ENCODE measurements around the gene NPLOC4. TPM values are rescaled to one million over a fixed set of nuclear protein-coding genes. Genes with fewer than 3 reads are reported as not detected.
"Not testable (repeated sequence)": the region's sequence is repeated elsewhere in the genome, so short reads cannot be mapped to it uniquely, and the experiment has no call there.

Gene NPLOC4
- polyA plus RNA-seq, 4 donors = 45.0 to 70.0 (median 57.1) TPM

GRCh38 chr17:81640011-81640410 is 3.1 kb upstream of the NPLOC4 start:
- no peak for DNase-seq (ENCODE audit: low read depth in 4 of 4, low spot score in 3 of 4)

- DNase-seq (ENCODE audit: low read depth in 4 of 4, low spot score in 3 of 4) = no peak
Measured at GRCh38 chr17:81638683-81639082, 1.8 kb upstream of the NPLOC4 start.

DNA sequence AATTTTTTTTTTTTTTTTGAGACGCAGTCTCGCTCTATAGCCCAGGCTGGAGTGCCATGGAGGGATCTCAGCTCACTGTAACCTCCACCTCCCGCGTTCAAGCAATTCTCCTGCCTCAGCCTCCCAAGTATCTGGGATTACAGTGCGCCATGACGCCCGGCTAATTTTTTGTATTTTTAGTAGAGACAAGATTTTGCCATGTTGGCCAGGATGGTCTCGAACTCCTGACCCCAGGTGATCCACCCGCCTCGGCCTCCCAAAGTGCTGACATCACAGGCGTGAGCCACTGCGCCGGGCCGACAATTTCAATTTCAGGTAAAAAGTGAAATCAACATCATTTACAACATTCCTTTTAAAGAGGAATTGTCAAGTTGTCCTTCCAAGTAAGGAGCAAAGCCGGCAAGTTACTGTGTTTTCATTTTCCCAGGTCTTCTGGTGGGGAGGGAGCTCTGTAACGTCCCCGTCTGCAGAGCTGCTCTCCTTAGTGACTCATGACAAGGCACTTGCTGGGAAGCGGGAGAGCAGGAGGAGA is 873 bp downstream of the NPLOC4 start:
- DNase-seq (ENCODE audit: low read depth in 4 of 4, low spot score in 3 of 4) = no peak

GRCh38 chr17:81635431-81635830 is 1.5 kb downstream of the NPLOC4 start:
- no peak for DNase-seq (ENCODE audit: low read depth in 4 of 4, low spot score in 3 of 4)

DNA sequence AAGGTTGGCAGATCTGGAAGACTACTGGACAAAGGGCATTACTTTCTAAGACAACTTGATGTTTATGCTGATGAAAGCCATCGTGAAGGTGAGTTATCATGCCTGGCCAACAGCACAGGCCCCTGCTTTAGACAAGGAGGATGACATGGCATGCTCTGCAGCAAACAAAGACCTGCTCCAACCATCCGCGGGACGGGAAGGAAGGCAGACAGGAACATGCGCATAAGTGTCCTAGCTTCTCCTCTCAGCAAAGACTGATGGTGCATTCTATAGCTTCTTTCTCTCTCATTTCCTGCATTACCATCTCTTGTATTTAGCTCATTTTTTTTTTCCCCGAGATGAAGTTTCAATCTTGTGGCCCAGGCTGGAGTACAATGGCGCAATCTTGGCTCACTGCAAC is 5.4 kb downstream of the NPLOC4 start:
- no peak for DNase-seq (ENCODE audit: low read depth in 4 of 4, low spot score in 3 of 4)

- no peak for DNase-seq (ENCODE audit: low read depth in 4 of 4, low spot score in 3 of 4)
Measured at GRCh38 chr17:81630274-81630673, 6.6 kb downstream of the NPLOC4 start.

- no peak for DNase-seq (ENCODE audit: low read depth in 4 of 4, low spot score in 3 of 4)
Measured at GRCh38 chr17:81621494-81622130, 15.3 kb downstream of the NPLOC4 start.

GRCh38 chr17:81618307-81618706 is 18.6 kb downstream of the NPLOC4 start:
- DNase-seq (ENCODE audit: low read depth in 4 of 4, low spot score in 3 of 4) = not testable (repeated sequence)

DNA sequence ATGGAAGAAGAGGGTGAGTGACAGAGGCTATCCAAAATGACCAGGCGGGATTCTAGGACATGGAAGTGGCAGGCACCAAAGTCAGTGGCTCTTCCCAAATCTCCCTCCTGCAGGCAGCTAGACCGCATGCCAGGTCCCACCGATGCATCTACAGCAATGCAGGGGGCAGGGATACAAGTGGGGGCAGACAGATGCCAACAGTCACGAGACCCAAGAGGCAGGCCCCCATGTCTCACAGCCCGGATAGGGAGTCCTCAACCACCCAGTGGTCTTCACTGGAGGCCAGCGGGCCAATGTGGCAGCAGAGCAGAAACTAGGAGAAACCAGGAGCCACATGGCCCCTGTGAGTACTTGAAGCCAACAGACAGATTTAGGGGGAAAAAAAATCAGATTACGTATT is 20.0 kb downstream of the NPLOC4 start:
- DNase-seq (ENCODE audit: low read depth in 4 of 4, low spot score in 3 of 4) = no peak

DNA sequence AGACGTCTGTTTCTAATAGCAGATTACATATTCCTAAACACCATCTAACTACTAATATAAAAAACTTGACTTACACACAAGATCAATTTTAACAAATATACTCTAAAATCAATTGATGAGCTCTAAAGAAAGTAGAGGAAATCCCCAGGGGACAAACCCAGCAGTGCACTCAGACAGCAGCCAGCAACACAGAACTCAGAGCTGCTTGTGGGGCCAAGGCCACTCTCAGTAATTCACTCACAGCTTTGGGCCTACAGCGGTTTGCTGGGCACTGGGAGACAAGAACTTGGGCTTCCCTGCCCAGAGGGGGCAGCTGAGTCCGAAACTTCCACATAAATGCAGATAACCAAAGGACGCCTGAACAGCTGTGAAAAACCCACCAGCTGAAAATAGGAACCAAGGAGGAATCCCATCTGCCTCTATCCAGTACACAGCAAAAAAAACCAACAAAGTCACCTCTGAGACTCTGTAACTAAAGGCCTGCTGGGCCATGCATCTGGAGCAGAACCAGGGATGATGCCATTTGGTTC is 21.4 kb downstream of the NPLOC4 start:
- DNase-seq (ENCODE audit: low read depth in 4 of 4, low spot score in 3 of 4) = no peak

GRCh38 chr17:81612172-81612970 is 24.5 kb downstream of the NPLOC4 start:
- no peak for DNase-seq (ENCODE audit: low read depth in 4 of 4, low spot score in 3 of 4)

DNA sequence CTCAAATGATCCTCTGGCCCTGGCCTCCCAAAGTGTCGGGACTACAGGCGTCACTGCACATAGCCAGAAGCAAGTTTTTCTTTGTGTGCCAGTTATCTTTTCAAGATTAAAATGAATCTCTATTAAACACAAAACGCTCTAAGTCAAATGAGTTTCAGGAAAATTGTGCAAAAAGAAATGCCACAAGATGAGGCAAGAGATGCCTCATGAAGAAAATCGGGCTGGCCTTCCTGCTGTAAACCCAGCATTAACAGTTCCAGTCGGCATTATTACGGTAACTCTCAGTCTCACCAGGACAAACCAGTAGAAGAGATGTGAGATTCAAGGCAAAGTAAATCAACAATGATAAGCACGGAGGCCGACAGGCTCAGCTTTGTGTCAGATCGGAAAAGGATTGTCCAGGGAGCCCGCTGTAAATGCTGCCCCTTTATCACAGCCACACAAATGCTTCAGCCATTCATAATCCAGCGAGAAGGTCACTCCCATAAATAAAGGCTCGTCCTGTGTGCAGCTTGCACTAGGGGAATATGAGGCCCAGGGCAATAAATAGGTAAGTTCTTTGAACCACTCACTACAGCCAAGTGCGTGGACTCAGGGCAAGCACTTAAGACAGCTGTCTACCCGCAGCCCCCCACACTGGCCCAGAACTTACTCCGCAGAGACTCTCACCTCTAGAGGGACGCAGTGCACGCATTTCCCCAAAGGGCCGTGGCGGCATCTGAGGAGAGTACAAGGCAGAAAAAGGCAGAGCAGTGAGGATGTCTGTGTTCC is 27.2 kb downstream of the NPLOC4 start:
- no peak for DNase-seq (ENCODE audit: low read depth in 4 of 4, low spot score in 3 of 4)

DNA sequence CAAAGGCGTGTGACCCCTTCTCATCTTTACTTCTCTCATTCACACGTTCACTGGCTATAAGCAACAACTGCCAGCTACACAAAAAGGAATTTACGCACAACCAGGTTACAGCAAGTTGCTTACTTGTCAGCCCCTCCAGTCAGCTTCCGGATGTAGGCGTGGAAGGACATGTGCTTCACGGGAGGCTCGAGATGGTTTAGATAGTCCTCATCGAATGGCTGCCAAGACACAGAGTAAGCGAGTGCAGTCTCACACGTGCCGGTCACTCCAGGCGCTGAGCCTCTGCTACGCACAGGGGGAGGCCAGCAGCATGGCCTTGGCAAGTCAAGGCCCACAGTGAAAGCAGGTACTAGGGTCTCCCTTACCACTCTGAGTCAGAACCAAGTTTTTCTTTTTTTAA is 28.3 kb downstream of the NPLOC4 start:
- no peak for DNase-seq (ENCODE audit: low read depth in 4 of 4, low spot score in 3 of 4)

DNA sequence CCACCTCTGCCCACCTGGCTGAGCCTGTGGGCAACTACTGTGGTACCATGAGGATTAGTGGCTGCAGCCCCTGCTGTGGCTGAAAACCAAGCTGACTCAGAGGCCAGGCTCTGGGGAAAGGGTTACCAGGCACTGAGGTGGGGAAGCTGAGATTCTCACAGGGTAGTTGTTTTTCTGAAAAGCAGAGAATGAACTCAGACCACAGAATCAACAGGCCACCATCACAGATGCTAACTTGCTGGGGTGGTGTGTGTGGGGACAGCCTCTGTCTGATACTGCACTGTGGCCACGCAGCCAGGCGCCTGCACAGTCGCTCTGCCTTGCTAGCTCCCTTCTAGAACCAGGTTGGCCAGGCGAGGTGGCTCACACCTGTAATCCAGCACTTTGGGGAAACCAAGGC is 28.8 kb downstream of the NPLOC4 start:
- DNase-seq (ENCODE audit: low read depth in 4 of 4, low spot score in 3 of 4) = no peak

GRCh38 chr17:81607431-81607830 is 29.5 kb downstream of the NPLOC4 start:
- DNase-seq (ENCODE audit: low read depth in 4 of 4, low spot score in 3 of 4) = no peak

GRCh38 chr17:81603846-81604610 is 32.9 kb downstream of the NPLOC4 start:
- DNase-seq (ENCODE audit: low read depth in 4 of 4, low spot score in 3 of 4) = no peak

GRCh38 chr17:81601525-81602120 is 35.3 kb downstream of the NPLOC4 start:
- DNase-seq (ENCODE audit: low read depth in 4 of 4, low spot score in 3 of 4) = peak; percentile 35 to 60 (median 42)

GRCh38 chr17:81599719-81600486 is 37.0 kb downstream of the NPLOC4 start:
- DNase-seq (ENCODE audit: low read depth in 4 of 4, low spot score in 3 of 4) = no peak
